Fibroblast of skin of abdomen (primary cell): ENCODE measurements around the gene CDHR5.

Experiments used
- DNase-seq: peaks from one replicate; pipeline ENCODE4 v3.0.0-alpha.2; 2013

CDHR5 gene

DNA sequence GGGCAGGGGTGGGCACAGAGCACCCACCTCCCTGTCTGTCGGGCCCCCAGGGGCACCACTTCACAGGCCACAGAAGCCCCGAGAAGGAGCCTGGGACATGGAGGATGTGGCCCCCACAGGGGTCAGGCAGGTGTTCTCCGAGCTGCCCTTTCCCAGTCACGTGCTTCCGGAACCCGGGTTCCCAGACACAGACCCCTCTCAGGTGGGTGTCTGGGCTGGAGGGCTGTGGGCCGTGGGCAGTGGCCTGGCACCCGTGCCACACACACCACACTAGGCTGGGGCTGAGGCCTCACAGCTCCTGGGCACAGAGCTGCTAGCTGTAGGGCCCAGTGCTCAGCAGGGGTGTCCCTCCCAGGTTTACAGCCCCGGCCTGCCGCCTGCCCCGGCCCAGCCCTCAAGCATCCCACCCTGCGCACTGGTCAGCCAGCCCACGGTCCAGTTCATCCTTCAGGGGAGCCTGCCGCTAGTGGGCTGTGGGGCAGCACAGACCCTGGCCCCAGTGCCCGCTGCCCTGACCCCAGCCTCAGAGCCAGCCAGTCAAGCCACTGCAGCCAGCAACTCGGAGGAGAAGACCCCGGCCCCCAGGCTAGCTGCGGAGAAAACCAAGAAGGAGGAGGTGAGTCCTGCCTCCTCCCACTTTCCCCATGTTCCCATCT is 14.5 kb downstream of the CDHR5 start:
- no peak for DNase-seq

DNA sequence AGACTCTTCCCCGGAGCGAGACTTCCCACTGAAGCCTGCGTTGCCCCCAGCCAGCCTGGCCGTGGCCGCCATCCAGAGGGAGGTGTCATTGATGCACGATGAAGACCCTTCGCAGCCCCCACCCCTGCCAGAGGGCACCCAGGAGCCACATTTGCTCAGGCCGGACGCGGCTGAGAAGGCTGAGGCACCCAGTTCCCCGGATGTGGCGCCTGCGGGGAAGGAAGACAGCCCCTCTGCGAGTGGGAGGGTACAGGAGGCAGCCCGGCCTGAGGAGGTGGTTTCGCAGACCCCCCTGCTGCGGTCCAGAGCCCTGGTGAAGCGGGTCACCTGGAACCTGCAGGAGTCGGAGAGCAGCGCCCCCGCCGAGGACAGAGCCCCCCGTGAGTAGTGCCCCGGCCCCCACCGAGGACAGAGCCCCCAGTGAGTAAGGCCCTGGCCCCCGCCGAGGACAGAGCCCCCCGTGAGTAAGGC is 15.4 kb downstream of the CDHR5 start:
- no peak for DNase-seq

DNA sequence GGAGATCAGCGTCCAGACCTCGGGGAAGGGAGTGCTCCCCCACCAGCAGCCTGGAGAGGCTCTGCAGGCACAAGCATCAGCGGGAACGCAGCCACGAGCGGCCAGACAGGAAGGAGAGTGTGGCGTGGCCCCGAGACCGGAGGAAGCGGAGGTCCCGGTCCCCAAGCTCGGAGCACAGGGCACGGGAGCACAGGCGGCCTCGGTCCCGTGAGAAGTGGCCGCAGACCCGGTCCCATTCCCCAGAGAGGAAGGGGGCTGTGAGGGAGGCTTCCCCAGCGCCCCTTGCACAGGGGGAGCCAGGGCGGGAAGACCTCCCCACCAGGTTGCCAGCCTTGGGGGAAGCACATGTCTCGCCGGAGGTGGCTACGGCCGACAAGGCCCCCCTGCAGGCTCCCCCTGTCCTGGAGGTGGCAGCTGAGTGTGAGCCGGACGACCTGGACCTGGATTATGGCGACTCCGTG is 15.9 kb downstream of the CDHR5 start:
- DNase-seq: no peak

DNA sequence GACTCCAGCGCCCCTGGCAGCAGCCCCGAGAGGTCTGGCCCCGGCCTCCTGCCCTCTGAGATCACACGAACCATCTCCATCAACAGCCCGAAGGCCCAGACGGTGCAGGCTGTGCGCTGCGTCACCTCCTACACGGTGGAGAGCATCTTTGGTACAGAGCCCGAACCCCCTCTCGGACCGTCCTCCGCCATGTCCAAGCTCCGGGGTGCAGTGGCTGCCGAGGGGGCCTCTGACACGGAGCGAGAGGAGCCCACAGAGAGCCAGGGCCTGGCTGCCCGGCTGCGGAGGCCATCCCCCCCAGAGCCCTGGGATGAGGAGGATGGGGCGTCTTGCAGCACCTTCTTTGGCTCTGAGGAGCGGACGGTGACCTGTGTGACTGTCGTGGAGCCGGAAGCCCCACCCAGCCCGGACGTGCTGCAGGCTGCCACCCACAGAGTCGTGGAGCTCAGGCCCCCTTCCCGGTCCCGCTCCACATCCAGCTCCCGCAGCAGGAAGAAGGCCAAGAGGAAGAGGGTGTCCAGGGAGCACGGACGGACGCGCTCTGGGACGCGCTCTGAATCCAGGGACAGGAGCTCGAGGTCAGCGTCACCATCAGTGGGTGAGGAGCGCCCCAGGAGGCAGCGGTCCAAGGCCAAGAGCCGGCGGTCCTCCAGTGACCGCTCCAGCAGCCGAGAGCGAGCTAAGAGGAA is 16.6 kb downstream of the CDHR5 start:
- no peak for DNase-seq

DNA sequence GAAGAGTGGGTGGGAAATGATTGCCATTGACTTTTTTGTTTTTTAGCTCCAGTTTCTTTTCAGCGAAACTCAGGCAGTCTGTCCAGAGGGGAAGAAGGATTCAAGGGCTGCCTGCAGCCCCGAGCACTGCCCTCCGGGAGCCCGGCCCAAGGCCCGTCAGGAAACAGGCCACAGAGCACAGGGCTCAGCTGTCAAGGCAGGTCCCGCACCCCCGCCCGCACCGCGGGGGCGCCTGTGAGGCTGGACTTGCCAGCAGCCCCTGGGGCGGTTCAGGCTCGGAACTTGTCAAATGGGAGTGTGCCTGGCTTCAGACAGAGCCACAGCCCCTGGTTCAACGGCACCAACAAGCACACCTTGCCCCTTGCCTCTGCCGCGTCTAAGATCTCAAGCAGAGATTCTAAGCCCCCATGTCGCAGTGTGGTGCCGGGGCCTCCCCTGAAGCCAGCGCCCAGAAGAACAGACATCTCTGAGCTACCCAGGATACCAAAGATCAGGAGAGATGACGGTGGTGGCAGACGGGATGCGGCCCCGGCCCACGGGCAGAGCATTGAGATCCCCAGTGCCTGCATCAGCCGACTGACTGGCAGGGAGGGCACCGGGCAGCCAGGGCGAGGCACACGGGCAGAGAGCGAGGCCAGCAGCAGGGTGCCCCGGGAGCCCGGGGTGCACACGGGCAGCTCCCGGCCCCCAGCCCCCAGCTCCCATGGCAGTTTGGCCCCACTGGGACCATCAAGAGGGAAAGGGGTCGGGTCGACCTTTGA is 17.6 kb downstream of the CDHR5 start:
- no peak for DNase-seq

DNA sequence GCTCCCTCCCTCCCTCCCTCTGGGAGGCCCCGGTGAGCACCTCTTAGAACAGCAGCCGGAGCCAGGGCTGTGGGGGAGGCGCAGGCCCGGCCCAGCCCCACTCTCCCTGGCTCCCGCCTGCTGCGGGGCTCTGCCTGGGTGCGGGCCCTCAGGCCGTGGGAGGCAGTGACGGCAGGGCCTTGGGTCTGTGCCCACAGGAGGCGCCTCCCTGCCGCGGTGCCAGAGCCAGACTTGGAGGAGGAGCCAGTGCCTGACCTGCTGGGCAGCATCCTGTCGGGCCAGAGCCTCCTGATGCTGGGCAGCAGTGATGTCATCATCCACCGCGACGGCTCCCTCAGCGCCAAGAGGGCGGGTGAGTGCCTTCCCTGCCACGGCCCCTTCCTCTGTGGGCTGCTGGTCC is 18.5 kb downstream of the CDHR5 start:
- no peak for DNase-seq

DNA sequence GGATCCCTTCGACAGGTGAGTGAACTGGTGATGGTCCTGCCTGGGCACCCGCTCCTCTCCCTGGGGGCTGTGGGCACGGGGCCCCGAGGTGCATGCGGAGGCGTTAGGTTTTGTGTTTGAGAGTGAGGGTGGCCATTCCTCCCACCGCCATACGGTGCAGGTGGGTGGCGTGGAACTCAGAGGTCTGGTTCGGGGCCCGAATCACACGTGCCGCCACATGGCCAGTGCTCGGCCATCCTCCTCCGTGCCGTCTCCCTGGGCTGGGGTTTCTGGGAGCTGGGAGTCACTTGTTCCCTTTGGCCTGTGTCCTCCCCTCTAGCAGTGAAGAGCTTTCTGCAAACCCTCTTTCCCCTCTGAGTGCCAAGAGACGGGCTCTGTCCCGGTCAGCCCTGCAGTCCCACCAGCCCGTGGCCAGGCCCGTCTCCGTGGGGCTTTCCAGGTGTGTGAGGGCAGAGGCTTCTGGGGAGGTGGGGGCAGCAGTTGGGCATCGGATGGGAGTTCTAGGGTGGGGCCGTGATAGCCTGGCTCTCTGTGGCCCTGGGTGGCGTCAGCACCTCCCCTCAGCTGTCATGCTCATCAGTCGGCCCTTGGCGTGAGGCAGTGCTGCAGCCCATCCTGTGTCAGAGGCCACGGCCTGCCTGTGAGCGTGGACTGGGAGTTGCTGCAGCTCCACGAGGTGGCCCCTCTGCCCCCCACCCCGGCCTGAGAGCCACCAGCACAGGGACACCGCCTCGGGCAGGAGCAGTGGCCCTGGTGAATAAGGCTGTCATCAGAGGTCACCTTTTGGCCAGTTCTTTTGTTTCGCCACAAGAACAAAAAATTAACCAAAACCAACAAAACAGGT is 19.2 kb downstream of the CDHR5 start:
- no peak for DNase-seq

DNA sequence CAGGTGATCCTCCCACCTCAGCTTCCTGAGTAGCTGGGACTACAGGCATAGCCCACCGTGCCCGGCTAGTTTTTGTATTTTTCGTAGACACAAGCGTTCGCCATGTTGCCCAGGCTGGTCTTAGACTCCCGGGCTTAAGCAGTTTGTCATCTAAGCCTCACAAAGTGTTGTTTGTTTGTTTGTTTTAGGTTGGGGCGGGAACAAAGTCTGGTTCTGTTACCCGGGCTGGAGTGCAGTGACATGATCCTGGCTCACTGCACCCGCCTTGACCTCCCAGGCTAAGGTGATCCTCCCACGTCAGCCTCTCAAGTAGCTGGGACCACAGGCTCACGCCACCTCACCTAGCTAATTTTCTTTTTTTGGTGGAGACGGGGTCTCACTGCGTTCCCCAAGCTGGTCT is 21.6 kb downstream of the CDHR5 start:
- no peak for DNase-seq

DNA sequence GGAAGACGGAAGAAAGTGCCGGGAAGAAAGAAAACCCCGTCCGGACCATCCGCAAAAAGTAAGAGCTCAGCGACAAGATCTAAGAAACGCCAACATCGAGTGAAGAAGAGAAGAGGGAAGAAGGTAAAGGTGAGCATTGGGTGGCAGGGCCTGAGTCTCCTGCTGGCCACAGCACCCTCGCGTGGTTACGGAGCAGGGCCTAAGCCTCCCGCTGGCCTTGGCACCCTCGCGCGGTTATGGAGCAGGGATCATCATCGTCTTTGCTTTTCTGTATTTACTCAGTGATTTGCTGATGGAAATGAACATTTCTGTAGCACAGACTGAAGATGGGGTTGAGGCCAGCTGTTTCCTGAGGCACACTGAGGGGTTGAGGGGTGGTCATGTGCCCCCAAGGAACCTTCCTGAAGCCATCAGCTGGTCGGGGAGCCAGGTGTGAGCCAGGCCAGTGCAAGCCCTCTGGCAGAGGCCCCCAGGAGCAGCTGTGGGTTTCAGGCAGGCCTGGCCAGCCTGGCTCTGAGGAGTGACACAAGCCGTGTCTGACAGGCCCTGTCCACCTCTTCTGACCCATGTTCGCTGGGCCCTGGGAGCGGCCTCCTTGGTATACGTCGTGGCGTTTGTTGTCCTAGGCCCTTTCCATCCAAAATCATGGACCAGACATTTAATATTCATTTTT is 23.0 kb downstream of the CDHR5 start:
- no peak for DNase-seq

DNA sequence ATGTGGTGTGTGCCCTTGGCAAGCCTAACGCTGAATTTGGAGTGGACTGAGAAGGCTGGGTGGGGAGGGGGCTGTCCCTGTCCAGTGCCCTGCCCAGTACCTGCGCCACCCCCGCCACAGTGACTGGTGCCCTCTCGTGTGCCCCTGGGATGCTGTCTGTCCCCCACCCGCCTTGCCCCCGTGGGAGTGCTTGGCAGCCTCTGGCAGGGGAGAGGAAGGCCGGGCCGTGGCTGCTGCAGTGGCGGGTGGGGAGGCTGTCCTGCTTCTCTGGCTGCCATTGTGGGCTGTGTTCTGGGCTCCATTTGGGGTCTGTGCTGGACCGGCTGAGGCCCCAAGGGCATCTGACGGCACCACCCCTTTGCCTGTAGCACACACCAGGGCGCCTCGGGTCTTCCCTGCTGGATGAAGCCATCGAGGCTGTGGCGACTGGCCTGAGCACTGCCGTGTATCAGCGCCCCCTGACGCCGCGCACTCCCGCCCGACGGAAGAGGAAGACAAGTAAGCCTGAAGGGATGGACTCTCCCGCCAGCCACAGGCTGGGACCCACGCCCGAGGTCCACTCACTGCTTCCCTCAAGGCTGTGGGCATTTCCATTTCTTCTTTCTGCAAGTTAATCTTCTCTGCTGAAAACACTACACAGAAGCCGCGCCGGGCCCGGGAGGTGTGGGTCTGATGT is 26.6 kb downstream of the CDHR5 start:
- DNase-seq: no peak

DNA sequence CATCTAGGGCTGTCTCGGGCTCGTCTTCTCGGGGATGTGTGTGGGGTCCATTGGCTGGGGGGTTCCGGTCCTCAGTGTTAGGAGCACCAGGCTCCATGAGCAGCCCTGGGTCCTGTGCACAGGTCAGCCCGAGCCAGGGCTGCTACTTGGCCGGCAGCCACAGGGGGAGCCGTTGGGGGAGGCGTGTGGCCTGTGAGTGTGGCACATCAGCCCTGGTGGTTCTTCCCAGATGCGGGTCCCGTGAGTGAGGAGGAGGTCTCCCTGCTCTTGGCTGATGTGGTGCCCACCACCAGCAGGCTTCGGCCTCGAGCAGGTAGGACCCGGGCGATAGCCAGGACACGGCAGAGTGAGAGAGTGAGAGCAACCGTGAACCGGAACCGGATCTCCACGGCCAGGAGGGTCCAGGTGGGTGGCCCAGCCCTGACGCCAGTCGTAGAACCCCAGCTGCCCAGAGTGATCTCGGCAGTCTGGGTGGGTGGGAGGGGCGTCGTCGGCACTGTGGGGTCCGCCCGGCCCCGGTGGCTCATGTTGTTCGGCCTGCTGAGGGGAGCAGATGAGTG is 27.5 kb downstream of the CDHR5 start:
- DNase-seq: no peak

DNA sequence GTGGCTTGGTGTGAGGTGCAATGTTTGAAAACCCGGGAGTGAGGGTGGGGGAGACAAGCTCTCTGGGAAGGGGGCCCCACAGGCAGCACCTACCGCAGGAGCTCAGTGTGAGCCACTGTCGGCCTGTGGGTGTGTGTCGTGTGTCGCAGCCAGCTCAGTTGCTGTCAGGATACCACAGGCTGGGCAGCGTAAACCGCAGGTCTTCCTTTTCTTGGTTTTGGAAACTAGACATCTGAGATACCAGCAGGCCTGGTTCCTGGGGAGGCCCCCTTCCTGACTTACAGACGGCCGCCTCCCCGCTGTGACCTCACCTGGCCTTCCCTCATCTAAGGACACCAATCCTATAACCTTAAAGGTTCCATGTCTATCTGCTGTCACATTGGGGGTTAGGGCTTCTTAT is 28.4 kb downstream of the CDHR5 start:
- no peak for DNase-seq

DNA sequence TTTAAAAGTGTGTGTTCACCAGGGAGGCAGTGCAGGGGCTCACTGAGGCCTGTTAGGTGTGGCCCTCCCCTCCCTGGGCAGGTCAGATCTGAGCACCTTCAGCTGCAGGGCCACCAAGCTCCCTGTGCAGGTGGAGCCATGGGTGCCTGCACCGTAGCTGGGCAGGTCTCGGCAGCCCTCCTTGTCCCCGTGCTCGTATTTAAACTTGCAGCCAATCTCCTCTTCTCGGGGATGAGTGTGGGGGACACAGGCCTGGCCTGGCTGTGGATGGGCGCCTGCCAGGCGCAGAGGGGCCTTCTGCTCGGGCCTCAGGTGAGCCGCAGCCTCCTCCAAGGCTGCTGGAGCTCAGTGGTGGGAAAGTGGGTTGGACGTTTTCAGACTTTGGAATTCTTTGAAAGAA is 29.4 kb downstream of the CDHR5 start:
- no peak for DNase-seq

DNA sequence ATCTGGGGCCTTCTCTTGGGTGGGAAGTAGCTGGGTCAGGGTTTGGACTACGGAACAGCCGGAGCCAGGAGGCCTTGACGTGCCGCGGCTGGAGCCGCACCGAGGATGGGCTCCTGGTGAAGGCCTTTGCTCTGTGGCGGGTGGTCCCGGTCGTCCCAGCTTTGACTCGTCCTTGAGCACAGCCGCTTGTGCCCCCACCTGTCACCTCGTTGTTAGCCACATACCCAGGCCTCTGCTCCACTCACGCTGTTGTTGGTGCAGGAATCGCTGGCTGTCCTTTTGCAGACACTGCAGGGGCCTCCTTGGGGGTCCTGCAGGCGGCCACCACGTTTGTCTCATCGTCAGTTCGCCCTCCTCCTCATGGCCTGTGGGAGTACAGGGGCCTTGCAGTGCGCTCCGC is 31.4 kb downstream of the CDHR5 start:
- no peak for DNase-seq

DNA sequence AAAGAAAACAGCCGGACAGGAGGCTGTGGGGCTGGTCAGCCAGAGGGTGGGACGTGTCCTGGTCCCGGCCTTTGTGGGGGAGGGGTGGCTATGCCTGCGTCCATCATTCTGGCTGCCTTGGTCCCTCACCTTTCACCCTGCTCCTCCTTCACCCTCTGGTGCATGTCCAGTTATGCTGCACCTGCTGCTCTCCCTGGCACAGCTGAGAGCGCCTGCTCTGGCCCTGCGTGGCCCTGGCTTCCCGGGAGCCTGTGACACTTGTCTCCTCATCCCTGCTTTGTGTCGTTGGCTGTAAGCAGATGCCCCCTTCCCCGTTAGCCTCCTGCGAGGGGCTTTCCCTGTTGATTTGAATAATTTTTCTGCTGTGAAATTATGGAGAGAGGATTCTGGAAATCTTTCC is 31.8 kb downstream of the CDHR5 start:
- DNase-seq: no peak

DNA sequence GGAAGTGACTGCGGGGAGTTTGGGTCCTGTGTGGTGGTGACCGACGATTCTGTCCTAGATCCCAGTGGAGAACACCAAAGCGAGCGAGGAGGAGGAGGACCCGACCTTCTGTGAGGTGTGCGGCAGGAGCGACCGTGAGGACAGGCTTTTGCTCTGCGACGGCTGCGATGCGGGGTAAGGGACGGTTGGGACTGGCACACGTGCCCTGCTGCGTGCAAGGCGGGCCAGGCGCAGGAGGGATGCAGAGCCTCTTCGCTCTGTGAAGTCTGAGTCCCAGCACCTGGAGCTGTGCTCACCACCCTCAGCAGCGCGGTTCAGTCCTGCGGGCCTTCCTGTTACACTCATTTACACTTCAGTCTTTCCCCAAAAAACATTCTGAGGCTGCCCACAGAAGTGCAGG is 32.3 kb downstream of the CDHR5 start:
- no peak for DNase-seq

DNA sequence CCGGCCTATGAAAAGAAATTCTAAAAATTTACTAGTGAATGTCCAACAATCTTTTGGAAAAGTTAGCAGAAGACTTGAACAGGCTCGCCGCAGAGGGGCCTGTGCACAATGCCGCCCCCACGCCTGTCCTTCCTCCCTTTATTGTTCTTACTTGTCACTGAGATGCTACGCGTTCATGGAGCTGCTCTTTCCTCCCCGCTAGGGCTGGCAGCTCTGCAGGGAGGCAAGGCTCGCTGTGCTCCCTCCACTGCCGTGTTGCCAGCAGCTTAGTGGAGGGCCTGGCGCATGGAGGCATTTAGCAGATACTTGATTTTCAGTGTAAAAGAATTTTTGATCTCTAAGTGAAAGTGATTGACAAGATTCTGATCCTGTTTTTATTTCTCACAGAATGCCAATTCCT is 33.8 kb downstream of the CDHR5 start:
- no peak for DNase-seq

DNA sequence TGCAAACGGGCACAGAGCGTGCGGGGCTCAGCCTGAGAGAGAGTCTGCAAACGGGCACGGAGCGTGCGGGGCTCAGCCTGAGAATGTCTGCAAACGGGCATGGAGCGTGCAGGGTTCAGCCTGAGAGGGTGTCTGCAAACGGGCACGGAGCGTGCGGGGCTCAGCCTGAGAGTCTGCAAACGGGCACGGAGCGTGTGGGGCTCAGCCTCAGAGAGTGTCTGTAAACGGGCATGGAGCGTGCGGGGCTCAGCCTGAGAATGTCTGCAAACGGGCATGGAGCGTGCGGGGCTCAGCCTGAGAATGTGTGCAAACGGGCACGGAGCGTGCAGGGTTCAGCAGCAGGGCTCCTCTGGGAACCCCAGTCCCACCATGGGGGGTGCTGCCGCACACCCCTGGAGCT is 35.0 kb downstream of the CDHR5 start:
- no peak for DNase-seq

DNA sequence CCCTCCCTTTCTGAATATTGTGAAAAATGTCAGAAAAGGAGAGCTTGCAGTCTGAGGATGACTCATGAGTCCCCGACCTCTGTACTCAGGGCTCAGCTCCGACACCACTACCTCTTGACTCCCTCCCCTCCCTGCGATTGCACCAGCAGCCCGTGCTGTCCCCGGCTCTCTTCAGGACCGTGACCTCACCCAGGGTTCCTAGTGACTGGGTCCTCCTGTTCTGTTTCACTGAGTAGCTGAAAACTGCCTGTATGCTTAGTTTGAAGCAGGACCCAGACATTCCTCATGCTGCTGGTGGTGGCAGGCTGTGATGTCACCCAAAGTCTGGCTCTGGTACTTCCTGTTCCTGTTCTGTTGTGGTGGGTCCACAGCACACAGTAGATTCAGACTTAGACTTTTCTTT is 36.8 kb downstream of the CDHR5 start:
- DNase-seq: no peak

DNA sequence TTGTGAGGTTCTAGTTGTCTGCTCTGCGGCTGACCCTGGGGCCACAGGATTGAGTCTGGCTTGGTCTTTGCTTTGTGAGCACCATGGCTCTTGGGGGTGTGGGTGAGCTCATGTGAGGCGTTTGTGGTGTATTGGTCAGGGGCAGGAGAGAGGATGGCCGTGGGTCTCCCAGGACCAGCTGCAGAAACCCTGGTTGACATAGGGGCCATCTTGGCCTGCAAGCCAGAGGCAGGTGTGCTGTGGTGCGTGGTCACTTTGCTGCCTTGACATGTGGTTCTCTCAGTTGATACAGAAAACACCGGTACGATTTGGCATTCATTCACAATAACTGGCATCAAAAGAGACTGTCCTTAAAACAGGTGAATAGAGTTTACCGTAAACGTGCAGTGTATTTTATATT is 37.2 kb downstream of the CDHR5 start:
- no peak for DNase-seq
